ENCODE measurements around the gene PRMT3.

PRMT3 gene

DNA sequence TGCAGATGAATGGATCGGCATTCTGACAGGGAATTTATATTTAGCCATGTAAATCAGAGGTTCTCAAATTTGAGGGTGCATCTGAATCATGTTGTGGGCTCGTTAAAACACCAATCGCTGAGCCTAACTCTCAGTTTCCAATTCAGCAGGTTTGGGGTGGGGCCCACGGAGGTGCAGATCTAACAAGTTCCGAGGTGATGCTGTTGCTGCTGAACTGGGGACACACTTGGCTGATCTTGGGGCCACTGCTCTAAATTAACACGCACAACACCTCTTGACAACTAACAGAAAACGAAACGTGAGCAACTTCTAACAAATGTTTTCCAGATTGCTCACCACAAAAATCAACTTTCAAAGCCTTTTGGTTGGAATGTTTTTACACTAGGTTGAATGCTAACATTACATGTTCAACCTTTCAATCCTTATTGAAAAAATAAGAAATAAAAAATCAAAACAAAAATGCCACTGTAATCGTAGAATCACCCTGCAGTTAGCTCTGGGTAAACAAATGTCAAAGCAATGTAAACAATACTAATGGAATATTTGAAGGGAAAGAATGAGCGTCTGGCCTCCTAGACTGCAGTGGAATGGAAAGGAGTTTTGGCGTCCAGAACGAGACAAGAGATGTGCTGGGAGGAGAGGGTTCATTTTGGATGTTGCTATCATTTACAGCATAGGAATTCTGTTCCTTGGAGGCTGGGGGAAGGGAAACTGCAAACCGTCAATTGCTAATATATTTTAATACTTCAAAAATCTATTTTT lies 143.6 kb downstream of the PRMT3 start (continued):
- TF ChIP-seq ZBTB44 (tag by site-specific recombination; IDR thresholded peaks at IDR 0.05) (no peak), ZNF777 (tag by site-specific recombination; IDR thresholded peaks at IDR 0.05; ENCODE audit: borderline replicate concordance) (no peak), ZNF830 (tag by site-specific recombination; IDR thresholded peaks at IDR 0.05; ENCODE audit: low read depth) (no peak), ZNF518A (tag by site-specific recombination; conservative IDR thresholded peaks at IDR 0.05; ENCODE audit: low read depth) (no peak), ZNF354C (tag by site-specific recombination; IDR thresholded peaks at IDR 0.05; ENCODE audit: borderline replicate concordance, low read depth) (no peak), ZNF76 (tag by site-specific recombination; IDR thresholded peaks at IDR 0.05; ENCODE audit: borderline replicate concordance, low read depth) (no peak), ZNF629 (tag by site-specific recombination; IDR thresholded peaks at IDR 0.05) (no peak)

DNA sequence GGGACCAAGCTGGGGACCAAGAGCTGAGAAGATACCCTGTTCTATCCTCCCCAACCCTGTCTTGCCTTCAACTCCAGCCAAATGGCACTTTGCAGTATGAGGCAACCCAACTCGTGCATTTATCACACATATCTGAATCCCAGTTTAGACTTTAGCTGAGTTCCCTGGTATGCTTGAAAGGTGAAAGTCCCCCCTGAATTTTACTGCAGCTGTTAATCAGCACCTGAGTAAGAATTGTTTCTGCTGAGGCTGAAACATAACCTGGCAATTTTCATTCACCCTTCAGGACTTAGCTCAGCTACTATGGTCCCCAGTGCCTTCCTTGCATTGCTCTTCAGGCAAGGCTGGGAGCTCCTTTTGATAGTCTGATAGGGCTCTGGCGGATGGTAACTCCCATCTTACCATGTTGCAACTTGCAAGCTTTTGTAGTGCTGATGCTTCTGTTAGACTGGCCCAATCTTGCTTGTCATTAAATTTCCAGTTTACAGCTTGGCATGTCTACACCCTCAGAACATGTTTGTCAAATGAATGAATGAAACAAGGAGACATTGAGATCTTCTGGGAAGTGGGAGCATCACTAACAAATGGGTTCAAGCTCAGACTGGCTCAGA lies 147.9 kb downstream of the PRMT3 start:
- Histone ChIP-seq H3K4me1 (ENCODE audit: control insufficient read depth, insufficient read depth, low read length) (no peaks in the 10 kb centered on the region), H3K36me3 (ENCODE audit: control insufficient read depth in 2 of 2, insufficient read depth in 1 of 2, low read length in 2 of 2) (no peaks in the 10 kb centered on the region), H3K4me3 (ENCODE audit: low read depth, low read length) (no peak overlapping the region), H3K27ac (ENCODE audit: extremely low read depth, low read depth, low read length) (no peak overlapping the region), H3K9me3 (ENCODE audit: control insufficient read depth, insufficient read depth, low read depth, low read length) (no peaks in the 10 kb centered on the region)
- ChIA-PET POLR2A (interaction anchor here (0.8 kb wide), 1 partner anchor 62 kb away, joined by 3 read pairs; no protein-coding TSS in a partner anchor), CTCF (interaction anchor here (0.6 kb wide), 1 partner anchor 44 kb away, joined by 3 read pairs; no protein-coding TSS in a partner anchor)
- TF ChIP-seq ZNF121 (tag by site-specific recombination; IDR thresholded peaks at IDR 0.05) (no peak), ZNF768 (tag by site-specific recombination; IDR thresholded peaks at IDR 0.05) (no peak), ZBTB8A (tag by site-specific recombination; IDR thresholded peaks at IDR 0.05) (no peak), ZNF132 (tag by site-specific recombination; IDR thresholded peaks at IDR 0.05; ENCODE audit: borderline replicate concordance) (no peak), KLF9 (tag by site-specific recombination; IDR thresholded peaks at IDR 0.05; ENCODE audit: low read depth) (no peak), HOXC10 (CRISPR knock-in tag; IDR thresholded peaks at IDR 0.05) (no peak), SCRT1 (tag by site-specific recombination; IDR thresholded peaks at IDR 0.05; ENCODE audit: borderline replicate concordance) (no peak), ZNF48 (tag by site-specific recombination; IDR thresholded peaks at IDR 0.05) (no peak), ZNF112 (tag by site-specific recombination; IDR thresholded peaks at IDR 0.05) (no peak)
- TF ChIP-seq, protein P1, sequence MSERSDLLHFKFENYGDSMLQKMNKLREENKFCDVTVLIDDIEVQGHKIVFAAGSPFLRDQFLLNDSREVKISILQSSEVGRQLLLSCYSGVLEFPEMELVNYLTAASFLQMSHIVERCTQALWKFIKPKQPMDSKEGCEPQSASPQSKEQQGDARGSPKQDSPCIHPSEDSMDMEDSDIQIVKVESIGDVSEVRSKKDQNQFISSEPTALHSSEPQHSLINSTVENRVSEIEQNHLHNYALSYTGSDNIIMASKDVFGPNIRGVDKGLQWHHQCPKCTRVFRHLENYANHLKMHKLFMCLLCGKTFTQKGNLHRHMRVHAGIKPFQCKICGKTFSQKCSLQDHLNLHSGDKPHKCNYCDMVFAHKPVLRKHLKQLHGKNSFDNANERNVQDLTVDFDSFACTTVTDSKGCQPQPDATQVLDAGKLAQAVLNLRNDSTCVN (tag by site-specific recombination; optimal IDR thresholded peaks at IDR 0.05) = no peak
- TF ChIP-seq, protein P2, sequence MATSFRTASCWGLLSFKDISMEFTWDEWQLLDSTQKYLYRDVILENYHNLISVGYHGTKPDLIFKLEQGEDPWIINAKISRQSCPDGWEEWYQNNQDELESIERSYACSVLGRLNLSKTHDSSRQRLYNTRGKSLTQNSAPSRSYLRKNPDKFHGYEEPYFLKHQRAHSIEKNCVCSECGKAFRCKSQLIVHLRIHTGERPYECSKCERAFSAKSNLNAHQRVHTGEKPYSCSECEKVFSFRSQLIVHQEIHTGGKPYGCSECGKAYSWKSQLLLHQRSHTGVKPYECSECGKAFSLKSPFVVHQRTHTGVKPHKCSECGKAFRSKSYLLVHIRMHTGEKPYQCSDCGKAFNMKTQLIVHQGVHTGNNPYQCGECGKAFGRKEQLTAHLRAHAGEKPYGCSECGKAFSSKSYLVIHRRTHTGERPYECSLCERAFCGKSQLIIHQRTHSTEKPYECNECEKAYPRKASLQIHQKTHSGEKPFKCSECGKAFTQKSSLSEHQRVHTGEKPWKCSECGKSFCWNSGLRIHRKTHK (tag by site-specific recombination; IDR thresholded peaks at IDR 0.05) = no peak
- TF ChIP-seq, protein P3, sequence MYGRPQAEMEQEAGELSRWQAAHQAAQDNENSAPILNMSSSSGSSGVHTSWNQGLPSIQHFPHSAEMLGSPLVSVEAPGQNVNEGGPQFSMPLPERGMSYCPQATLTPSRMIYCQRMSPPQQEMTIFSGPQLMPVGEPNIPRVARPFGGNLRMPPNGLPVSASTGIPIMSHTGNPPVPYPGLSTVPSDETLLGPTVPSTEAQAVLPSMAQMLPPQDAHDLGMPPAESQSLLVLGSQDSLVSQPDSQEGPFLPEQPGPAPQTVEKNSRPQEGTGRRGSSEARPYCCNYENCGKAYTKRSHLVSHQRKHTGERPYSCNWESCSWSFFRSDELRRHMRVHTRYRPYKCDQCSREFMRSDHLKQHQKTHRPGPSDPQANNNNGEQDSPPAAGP (tag by site-specific recombination; IDR thresholded peaks at IDR 0.05) = no peak
- TF ChIP-seq, protein P4, sequence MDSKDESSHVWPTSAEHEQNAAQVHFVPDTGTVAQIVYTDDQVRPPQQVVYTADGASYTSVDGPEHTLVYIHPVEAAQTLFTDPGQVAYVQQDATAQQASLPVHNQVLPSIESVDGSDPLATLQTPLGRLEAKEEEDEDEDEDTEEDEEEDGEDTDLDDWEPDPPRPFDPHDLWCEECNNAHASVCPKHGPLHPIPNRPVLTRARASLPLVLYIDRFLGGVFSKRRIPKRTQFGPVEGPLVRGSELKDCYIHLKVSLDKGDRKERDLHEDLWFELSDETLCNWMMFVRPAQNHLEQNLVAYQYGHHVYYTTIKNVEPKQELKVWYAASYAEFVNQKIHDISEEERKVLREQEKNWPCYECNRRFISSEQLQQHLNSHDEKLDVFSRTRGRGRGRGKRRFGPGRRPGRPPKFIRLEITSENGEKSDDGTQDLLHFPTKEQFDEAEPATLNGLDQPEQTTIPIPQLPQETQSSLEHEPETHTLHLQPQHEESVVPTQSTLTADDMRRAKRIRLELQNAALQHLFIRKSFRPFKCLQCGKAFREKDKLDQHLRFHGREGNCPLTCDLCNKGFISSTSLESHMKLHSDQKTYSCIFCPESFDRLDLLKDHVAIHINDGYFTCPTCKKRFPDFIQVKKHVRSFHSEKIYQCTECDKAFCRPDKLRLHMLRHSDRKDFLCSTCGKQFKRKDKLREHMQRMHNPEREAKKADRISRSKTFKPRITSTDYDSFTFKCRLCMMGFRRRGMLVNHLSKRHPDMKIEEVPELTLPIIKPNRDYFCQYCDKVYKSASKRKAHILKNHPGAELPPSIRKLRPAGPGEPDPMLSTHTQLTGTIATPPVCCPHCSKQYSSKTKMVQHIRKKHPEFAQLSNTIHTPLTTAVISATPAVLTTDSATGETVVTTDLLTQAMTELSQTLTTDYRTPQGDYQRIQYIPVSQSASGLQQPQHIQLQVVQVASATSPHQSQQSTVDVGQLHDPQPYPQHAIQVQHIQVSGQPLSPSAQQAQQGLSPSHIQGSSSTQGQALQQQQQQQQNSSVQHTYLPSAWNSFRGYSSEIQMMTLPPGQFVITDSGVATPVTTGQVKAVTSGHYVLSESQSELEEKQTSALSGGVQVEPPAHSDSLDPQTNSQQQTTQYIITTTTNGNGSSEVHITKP (tag by site-specific recombination; IDR thresholded peaks at IDR 0.05) = no peak
